ENCODE data around the gene PRMT1.
"Not testable (repeated sequence)": the region's sequence is repeated elsewhere in the genome, so short reads cannot be mapped to it uniquely, and the experiment has no call there.

GRCh38 chr19:49633273-49633672, 43.8 kb upstream of the PRMT1 start:
- TF ChIP-seq EZH2 (IDR thresholded peaks at IDR 0.05; ENCODE audit: low read length, missing control alignments), result not testable (repeated sequence)
- TF ChIP-seq, protein P1, sequence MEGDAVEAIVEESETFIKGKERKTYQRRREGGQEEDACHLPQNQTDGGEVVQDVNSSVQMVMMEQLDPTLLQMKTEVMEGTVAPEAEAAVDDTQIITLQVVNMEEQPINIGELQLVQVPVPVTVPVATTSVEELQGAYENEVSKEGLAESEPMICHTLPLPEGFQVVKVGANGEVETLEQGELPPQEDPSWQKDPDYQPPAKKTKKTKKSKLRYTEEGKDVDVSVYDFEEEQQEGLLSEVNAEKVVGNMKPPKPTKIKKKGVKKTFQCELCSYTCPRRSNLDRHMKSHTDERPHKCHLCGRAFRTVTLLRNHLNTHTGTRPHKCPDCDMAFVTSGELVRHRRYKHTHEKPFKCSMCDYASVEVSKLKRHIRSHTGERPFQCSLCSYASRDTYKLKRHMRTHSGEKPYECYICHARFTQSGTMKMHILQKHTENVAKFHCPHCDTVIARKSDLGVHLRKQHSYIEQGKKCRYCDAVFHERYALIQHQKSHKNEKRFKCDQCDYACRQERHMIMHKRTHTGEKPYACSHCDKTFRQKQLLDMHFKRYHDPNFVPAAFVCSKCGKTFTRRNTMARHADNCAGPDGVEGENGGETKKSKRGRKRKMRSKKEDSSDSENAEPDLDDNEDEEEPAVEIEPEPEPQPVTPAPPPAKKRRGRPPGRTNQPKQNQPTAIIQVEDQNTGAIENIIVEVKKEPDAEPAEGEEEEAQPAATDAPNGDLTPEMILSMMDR (conservative IDR thresholded peaks at IDR 0.05 in 1 of 2, IDR thresholded peaks at IDR 0.05 in 1 of 2; ENCODE audit: low read depth in 1 of 2, low read length in 2 of 2), result not testable (repeated sequence)

Measured in fibroblast of lung (primary cell).